Endothelial cell of umbilical vein (primary cell): Measurements from ENCODE around the gene TMEM135. TPM values are rescaled to one million over a fixed set of nuclear protein-coding genes. Genes with fewer than 3 reads are reported as not detected.

Experiments used
- BruUV-seq: library from RNA; stranded (reverse); fragments of 400-500 nt; replicated peaks from 2 replicates; lab custom pipeline; 2021; lab: Mats Ljungman, UMichigan
- CTCF ChIA-PET: fragments of 300-600, 350-600 bp; sonication (Branson Sonifier 250); formaldehyde crosslinking; loops from one replicate; lab custom pipeline; 2021; ENCODE audit warnings: antibody characterized with exemption, inconsistent platforms; lab: Charles Lee
- POLR2A ChIA-PET: fragments of 300-600, 350-600 bp; sonication (Branson Sonifier 250); formaldehyde crosslinking; loops from one replicate; lab custom pipeline; 2021; ENCODE audit warnings: antibody characterized with exemption, inconsistent platforms; lab: Charles Lee
- DNase-seq: peaks from one replicate; pipeline ENCODE4 v3.0.0-alpha.2; 2011; ENCODE audit warnings: low read depth, low spot score
- FAIRE-seq: peaks from 2 replicates; lab custom pipeline; 2011; peaks lifted over from hg19 to GRCh38; lab: Jason Lieb, UNC
- H2AFZ ChIP-seq: 2 replicates; pipeline ENCODE4 v1.6.0; 2012; ENCODE audit warnings: low read depth, low read length, control low read depth, inconsistent platforms
- H3K27ac ChIP-seq: 2 replicates; pipeline ENCODE4 v1.5.1; 2011; ENCODE audit warnings: low read depth, mild to moderate bottlenecking, control low read depth, low read length, moderate library complexity; ENCODE audit not compliant: insufficient read depth
- H3K27me3 ChIP-seq, 2 experiments: 2 replicates each; pipeline versions ENCODE4 v1.6.0 to v1.6.1; 2011; ENCODE audit warnings: low read length in 2 of 2, mixed read lengths in 1 of 2; ENCODE audit not compliant: control insufficient read depth in 2 of 2, insufficient read depth in 2 of 2
- H3K36me3 ChIP-seq, 2 experiments: 2 replicates in 1 of 2; 3 replicates in 1 of 2; pipeline ENCODE4 v1.5.1; 2011; ENCODE audit warnings: low read length in 2 of 2, mild to moderate bottlenecking in 1 of 2, moderate library complexity in 1 of 2; ENCODE audit not compliant: control insufficient read depth in 2 of 2, insufficient read depth in 2 of 2; ENCODE audit errors: extremely low read depth in 1 of 2
- H3K4me1 ChIP-seq: 3 replicates; pipeline ENCODE4 v1.5.1; 2011; ENCODE audit warnings: mild to moderate bottlenecking, low read length; ENCODE audit not compliant: control insufficient read depth, insufficient read depth; ENCODE audit errors: extremely low read depth
- H3K4me2 ChIP-seq: 2 replicates; pipeline ENCODE4 v1.6.1; 2011; ENCODE audit warnings: low read length, control low read depth, mixed read lengths; ENCODE audit not compliant: insufficient read depth
- H3K4me3 ChIP-seq, 3 experiments: fragments of 200-600 bp in 1 of 3; sonication (generic), shearing (Covaris generic) in 1 of 3; replicated peaks in 1 of 3; 2 replicates each; pipeline ENCODE4 v1.5.1; 2011 to 2016; ENCODE audit warnings: control low read depth in 3 of 3, low read length in 3 of 3, mild to moderate bottlenecking in 2 of 3, inconsistent platforms in 1 of 3, low read depth in 1 of 3, moderate library complexity in 1 of 3; ENCODE audit not compliant: insufficient read depth in 1 of 3
- H3K79me2 ChIP-seq: 2 replicates; pipeline ENCODE4 v1.6.0; 2012; ENCODE audit warnings: low read length, inconsistent platforms; ENCODE audit not compliant: control insufficient read depth, insufficient read depth
- H3K9ac ChIP-seq: replicated peaks from 2 replicates; pipeline ENCODE3; 2011; ENCODE audit warnings: low read length, control low read depth; ENCODE audit not compliant: insufficient read depth; ENCODE audit errors: extremely low read depth
- H3K9me1 ChIP-seq: replicated peaks from 3 replicates; pipeline ENCODE4 v1.6.0; 2011; ENCODE audit warnings: mild to moderate bottlenecking, low read length; ENCODE audit not compliant: control insufficient read depth, insufficient read depth; ENCODE audit errors: extremely low read depth
- H3K9me3 ChIP-seq: replicated peaks from 2 replicates; pipeline ENCODE4 v1.5.1; 2012; ENCODE audit warnings: low read length, inconsistent platforms; ENCODE audit not compliant: control insufficient read depth, insufficient read depth
- H4K20me1 ChIP-seq: replicated peaks from 2 replicates; pipeline ENCODE3; 2011; ENCODE audit warnings: mild to moderate bottlenecking, low read length; ENCODE audit not compliant: control insufficient read depth, insufficient read depth; ENCODE audit errors: extremely low read depth
- EZH2 ChIP-seq: IDR thresholded peaks from 2 replicates; pipeline ENCODE4 v1.6.1; 2012; ENCODE audit warnings: borderline replicate concordance, low read depth, mild to moderate bottlenecking, moderate library complexity, low read length, inconsistent platforms; ENCODE audit not compliant: severe bottlenecking
- FOS ChIP-seq: IDR thresholded peaks from 2 replicates; pipeline ENCODE4 v1.6.1; 2011; ENCODE audit warnings: mild to moderate bottlenecking, low read length, moderate library complexity, borderline replicate concordance; ENCODE audit not compliant: insufficient read depth
- GATA2 ChIP-seq: IDR thresholded peaks from 2 replicates; pipeline ENCODE4 v1.7.0; 2011; ENCODE audit warnings: low read depth, mild to moderate bottlenecking, moderate library complexity, mixed read lengths, low read length; ENCODE audit not compliant: insufficient read length, insufficient read depth
- JUN ChIP-seq: IDR thresholded peaks from 2 replicates; pipeline ENCODE4 v1.6.1; 2011; ENCODE audit warnings: borderline replicate concordance, low read depth; ENCODE audit not compliant: insufficient read length, insufficient read depth
- MYC ChIP-seq: IDR thresholded peaks from one replicate; pipeline ENCODE4 v1.6.1; 2011; ENCODE audit warnings: mild to moderate bottlenecking, low read depth, low read length
- POLR2A ChIP-seq: IDR thresholded peaks from 2 replicates; pipeline ENCODE4 v1.6.1; 2012; ENCODE audit warnings: low read depth, mild to moderate bottlenecking, control low read depth, low read length
- POLR2AphosphoS5 ChIP-seq: IDR thresholded peaks from 2 replicates; pipeline ENCODE4 v1.6.1; 2012; ENCODE audit warnings: low read depth, mild to moderate bottlenecking, control low read depth, low read length, moderate library complexity; ENCODE audit not compliant: insufficient read depth
- dilution Hi-C: fragments of 300-500 bp; cut with MboI; formaldehyde crosslinking; loops from one replicate; pipeline ENCODE4 v1.15.0; 2019; ENCODE audit warnings: low sequenced_read_pairs; ENCODE audit not compliant: extremely low pct_ligation_motif_present
- intact Hi-C: fragments of 100-400 bp; cut with micrococcal nuclease; formaldehyde crosslinking; loops from one replicate; pipeline ENCODE4 v1.10.0; 2022
- polyA plus RNA-seq, 4 experiments: library from polyadenylated mRNA; depleted of rRNA in 3 of 4; stranded (reverse) in 3 of 4; unstranded in 1 of 4; fragments of >200 nt; gene quantifications; 2 replicates each; pipeline versions ENCODE4 v1.2.1 to v1.2.3, GENCODE V29; 2011 to 2012; ENCODE audit warnings: missing spikeins in 1 of 4
- total RNA-seq: library from RNA; stranded (reverse); gene quantifications from 2 replicates; pipeline ENCODE4 v1.2.3, GENCODE V29; 2021
- TF ChIP-seq, protein P1 (sequence below), 2 donors: IDR thresholded peaks; 1 replicate in 1 of 2; 2 replicates in 1 of 2; pipeline ENCODE4 v1.5.1; 2011; ENCODE audit warnings: low read length in 2 of 2, mild to moderate bottlenecking in 2 of 2, moderate library complexity in 2 of 2, control low read depth in 1 of 2, inconsistent platforms in 1 of 2, low read depth in 1 of 2; ENCODE audit not compliant: insufficient read depth in 1 of 2; ENCODE audit errors: extremely low read depth in 1 of 2
- TF ChIP-seq, protein P2 (sequence below): IDR thresholded peaks from 2 replicates; pipeline ENCODE4 v1.6.1; 2011; ENCODE audit not compliant: insufficient read depth, insufficient read length

Gene TMEM135
- total and polyA plus RNA-seq, 2 donors (not counting 3 experiments of a cell fraction or from before 2014, with no cell fraction given) = 12.3 to 33.2 TPM

DNA sequence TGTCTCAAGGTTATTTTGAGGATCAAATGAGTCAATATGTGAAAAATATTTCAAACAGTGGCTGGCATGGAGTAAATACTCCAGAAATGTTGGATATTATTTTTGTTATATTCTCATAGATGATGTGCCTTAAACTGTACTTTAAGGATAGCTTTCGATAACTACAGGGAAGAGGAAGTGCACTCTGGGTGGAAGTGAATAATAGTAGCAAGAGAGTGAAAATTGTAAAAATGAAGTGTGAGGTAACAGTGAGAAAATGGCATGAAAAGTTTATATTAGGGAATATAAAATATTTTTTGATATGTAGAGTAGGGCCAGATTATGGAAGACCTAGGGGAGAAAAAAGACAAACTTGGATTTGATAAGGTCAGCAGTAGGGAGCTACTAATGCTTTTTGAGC is 258.9 kb downstream of the TMEM135 start:
- H2AFZ ChIP-seq = no peak overlapping the region
- no peak overlapping the region for H3K4me3 ChIP-seq
- POLR2A ChIA-PET = no interaction called here
- H4K20me1 ChIP-seq = no peaks in the 10 kb centered on the region
- DNase-seq (no peak), FAIRE-seq (no peak)
- H3K9ac ChIP-seq = no peak overlapping the region
- no TSS peak for BruUV-seq
- H3K79me2 ChIP-seq = no peaks in the 10 kb centered on the region
- H3K27ac ChIP-seq = no peak overlapping the region
- CTCF ChIA-PET = interaction anchor here (1.1 to 2.3 kb wide), 2 partner anchors 125 to 302 kb away, joined by 3 to 7 read pairs; no protein-coding TSS in a partner anchor
- TF ChIP-seq POLR2AphosphoS5 = no peak
- TF ChIP-seq FOS = no peak
- TF ChIP-seq GATA2 = no peak
- TF ChIP-seq, protein P1, sequence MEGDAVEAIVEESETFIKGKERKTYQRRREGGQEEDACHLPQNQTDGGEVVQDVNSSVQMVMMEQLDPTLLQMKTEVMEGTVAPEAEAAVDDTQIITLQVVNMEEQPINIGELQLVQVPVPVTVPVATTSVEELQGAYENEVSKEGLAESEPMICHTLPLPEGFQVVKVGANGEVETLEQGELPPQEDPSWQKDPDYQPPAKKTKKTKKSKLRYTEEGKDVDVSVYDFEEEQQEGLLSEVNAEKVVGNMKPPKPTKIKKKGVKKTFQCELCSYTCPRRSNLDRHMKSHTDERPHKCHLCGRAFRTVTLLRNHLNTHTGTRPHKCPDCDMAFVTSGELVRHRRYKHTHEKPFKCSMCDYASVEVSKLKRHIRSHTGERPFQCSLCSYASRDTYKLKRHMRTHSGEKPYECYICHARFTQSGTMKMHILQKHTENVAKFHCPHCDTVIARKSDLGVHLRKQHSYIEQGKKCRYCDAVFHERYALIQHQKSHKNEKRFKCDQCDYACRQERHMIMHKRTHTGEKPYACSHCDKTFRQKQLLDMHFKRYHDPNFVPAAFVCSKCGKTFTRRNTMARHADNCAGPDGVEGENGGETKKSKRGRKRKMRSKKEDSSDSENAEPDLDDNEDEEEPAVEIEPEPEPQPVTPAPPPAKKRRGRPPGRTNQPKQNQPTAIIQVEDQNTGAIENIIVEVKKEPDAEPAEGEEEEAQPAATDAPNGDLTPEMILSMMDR (IDR thresholded peaks at IDR 0.05; ENCODE audit: extremely low read depth in 1 of 2, insufficient read depth in 1 of 2, low read depth in 1 of 2, low read length in 2 of 2) = no peak
- TF ChIP-seq MYC = no peak
- TF ChIP-seq POLR2A = no peak
- TF ChIP-seq JUN = no peak
- TF ChIP-seq, protein P2, sequence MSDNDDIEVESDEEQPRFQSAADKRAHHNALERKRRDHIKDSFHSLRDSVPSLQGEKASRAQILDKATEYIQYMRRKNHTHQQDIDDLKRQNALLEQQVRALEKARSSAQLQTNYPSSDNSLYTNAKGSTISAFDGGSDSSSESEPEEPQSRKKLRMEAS = no peak
- no peak for TF ChIP-seq EZH2
- H3K4me1 ChIP-seq = peaks cover 7% of the 10 kb centered on the region
- H3K4me2 ChIP-seq = no peak overlapping the region
- no peaks in the 10 kb centered on the region for H3K36me3 ChIP-seq
- no peaks in the 10 kb centered on the region for H3K9me3 ChIP-seq
- intact Hi-C loops (no loop called here), dilution Hi-C loops (no loop called here)
- no peaks in the 10 kb centered on the region for H3K27me3 ChIP-seq
- H3K9me1 ChIP-seq = no peaks in the 10 kb centered on the region
